ENCODE data around the gene TENM4. TPM values are rescaled to one million over a fixed set of nuclear protein-coding genes. Genes with fewer than 3 reads are reported as not detected.

Gene TENM4
- polyA plus RNA-seq, 3 donors from 2014 or later = not detected

GRCh38 chr11:78654866-78655265 lies 786.0 kb downstream of the TENM4 start:
- no peak for DNase-seq
- no peaks in the 10 kb centered on the region for H3K9me3 Mint-ChIP-seq
- no peak overlapping the region for H3K27ac Mint-ChIP-seq
- H3K4me1 Mint-ChIP-seq = no peaks in the 10 kb centered on the region
- H3K4me3 Mint-ChIP-seq = no peak overlapping the region
- H3K36me3 Mint-ChIP-seq = no peaks in the 10 kb centered on the region
- peaks cover 0 to 2% (median 1%) of the 10 kb centered on the region in 3 donors for H3K27me3 Mint-ChIP-seq (ENCODE audit: low read depth in 3 of 3)

GRCh38 chr11:78654071-78654470 lies 786.8 kb downstream of the TENM4 start:
- Mint-ChIP-seq H3K27me3 (ENCODE audit: low read depth in 3 of 3) (peaks cover 0 to 2% (median 0%) of the 10 kb centered on the region in 3 donors), H3K27ac (no peak overlapping the region), H3K9me3 (no peaks in the 10 kb centered on the region), H3K36me3 (no peaks in the 10 kb centered on the region), H3K4me1 (no peaks in the 10 kb centered on the region), H3K4me3 (no peak overlapping the region)
- DNase-seq = no peak

GRCh38 chr11:78653294-78653909 lies 787.4 kb downstream of the TENM4 start:
- Mint-ChIP-seq H3K27ac (no peak overlapping the region), H3K9me3 (no peaks in the 10 kb centered on the region), H3K4me3 (no peak overlapping the region)

GRCh38 chr11:78652843-78653239 lies 788.0 kb downstream of the TENM4 start:
- H3K27me3 Mint-ChIP-seq (ENCODE audit: low read depth in 3 of 3) = peaks cover 0 to 2% (median 0%) of the 10 kb centered on the region in 3 donors
- H3K9me3 Mint-ChIP-seq = no peaks in the 10 kb centered on the region
- H3K27ac Mint-ChIP-seq = no peak overlapping the region
- H3K4me1 Mint-ChIP-seq = no peaks in the 10 kb centered on the region
- no peak overlapping the region for H3K4me3 Mint-ChIP-seq
- no peaks in the 10 kb centered on the region for H3K36me3 Mint-ChIP-seq
- DNase-seq = no peak

More at GRCh38 chr11:78653294-78653909, 787.4 kb downstream of the TENM4 start:
- Mint-ChIP-seq H3K4me1 (no peaks in the 10 kb centered on the region), H3K27me3 (ENCODE audit: low read depth in 3 of 3) (peaks cover 0 to 2% (median 0%) of the 10 kb centered on the region in 3 donors), H3K36me3 (no peaks in the 10 kb centered on the region)
- no peak for DNase-seq

GRCh38 chr11:78651923-78652842 lies 788.6 kb downstream of the TENM4 start:
- no peaks in the 10 kb centered on the region for H3K4me1 Mint-ChIP-seq
- no peak for DNase-seq
- no peaks in the 10 kb centered on the region for H3K9me3 Mint-ChIP-seq
- H3K36me3 Mint-ChIP-seq = no peaks in the 10 kb centered on the region
- no peak overlapping the region for H3K27ac Mint-ChIP-seq
- H3K4me3 Mint-ChIP-seq = no peak overlapping the region
- H3K27me3 Mint-ChIP-seq (ENCODE audit: low read depth in 3 of 3) = peaks cover 0 to 2% (median 0%) of the 10 kb centered on the region in 3 donors

GRCh38 chr11:78651136-78651775 lies 789.6 kb downstream of the TENM4 start:
- Mint-ChIP-seq H3K4me1 (no peaks in the 10 kb centered on the region), H3K4me3 (no peak overlapping the region), H3K36me3 (no peaks in the 10 kb centered on the region), H3K27ac (no peak overlapping the region), H3K27me3 (ENCODE audit: low read depth in 3 of 3) (peaks cover 0 to 3% (median 2%) of the 10 kb centered on the region in 3 donors), H3K9me3 (no peaks in the 10 kb centered on the region)
- DNase-seq = no peak

GRCh38 chr11:78649361-78650215 lies 791.2 kb downstream of the TENM4 start:
- H3K4me3 Mint-ChIP-seq = no peak overlapping the region
- H3K27me3 Mint-ChIP-seq (ENCODE audit: low read depth in 3 of 3) = peaks cover 0 to 4% (median 2%) of the 10 kb centered on the region in 3 donors
- peaks cover 0 to 13% of the 10 kb centered on the region in 2 donors for H3K4me1 Mint-ChIP-seq
- DNase-seq = no peak
- H3K27ac Mint-ChIP-seq = no peak overlapping the region
- no peaks in the 10 kb centered on the region for H3K36me3 Mint-ChIP-seq
- H3K9me3 Mint-ChIP-seq = no peaks in the 10 kb centered on the region

GRCh38 chr11:78647986-78648875 lies 792.6 kb downstream of the TENM4 start:
- no peaks in the 10 kb centered on the region for H3K9me3 Mint-ChIP-seq
- H3K4me3 Mint-ChIP-seq = no peak overlapping the region
- peaks cover 0 to 4% (median 2%) of the 10 kb centered on the region in 3 donors for H3K27me3 Mint-ChIP-seq (ENCODE audit: low read depth in 3 of 3)
- H3K4me1 Mint-ChIP-seq = peaks cover 0 to 13% of the 10 kb centered on the region in 2 donors
- H3K36me3 Mint-ChIP-seq = no peaks in the 10 kb centered on the region
- no peak overlapping the region for H3K27ac Mint-ChIP-seq
- no peak for DNase-seq

- H3K4me3 Mint-ChIP-seq = no peak overlapping the region
- DNase-seq = no peak
- H3K9me3 Mint-ChIP-seq = no peaks in the 10 kb centered on the region
- H3K4me1 Mint-ChIP-seq = peaks cover 0 to 13% of the 10 kb centered on the region in 2 donors
- H3K36me3 Mint-ChIP-seq = no peaks in the 10 kb centered on the region
- H3K27me3 Mint-ChIP-seq (ENCODE audit: low read depth in 3 of 3) = peaks cover 0 to 4% (median 2%) of the 10 kb centered on the region in 3 donors
- no peak overlapping the region for H3K27ac Mint-ChIP-seq
Observed at GRCh38 chr11:78647266-78647915, 793.4 kb downstream of the TENM4 start.

GRCh38 chr11:78646564-78647185 lies 794.2 kb downstream of the TENM4 start:
- H3K4me3 Mint-ChIP-seq = no peak overlapping the region
- H3K27ac Mint-ChIP-seq = no peak overlapping the region
- peaks cover 0 to 13% of the 10 kb centered on the region in 2 donors for H3K4me1 Mint-ChIP-seq
- no peaks in the 10 kb centered on the region for H3K9me3 Mint-ChIP-seq
- H3K36me3 Mint-ChIP-seq = no peaks in the 10 kb centered on the region
- H3K27me3 Mint-ChIP-seq (ENCODE audit: low read depth in 3 of 3) = peaks cover 0 to 4% (median 2%) of the 10 kb centered on the region in 3 donors
- peak in 1 of 3 donors; percentile 27 for DNase-seq

- H3K27ac Mint-ChIP-seq = no peak overlapping the region
Observed at GRCh38 chr11:78645226-78646202, 795.3 kb downstream of the TENM4 start.

More at GRCh38 chr11:78645226-78646202, 795.3 kb downstream of the TENM4 start:
- DNase-seq = peak; percentile 10 to 41 (median 31)
- H3K4me3 Mint-ChIP-seq = peak overlapping the region in 2 of 5 donors; percentile 53 to 69
- no peaks in the 10 kb centered on the region for H3K36me3 Mint-ChIP-seq
- peaks cover 0 to 4% (median 0%) of the 10 kb centered on the region in 3 donors for H3K27me3 Mint-ChIP-seq (ENCODE audit: low read depth in 3 of 3)
- no peaks in the 10 kb centered on the region for H3K9me3 Mint-ChIP-seq
- H3K4me1 Mint-ChIP-seq = peaks cover 0 to 13% of the 10 kb centered on the region in 2 donors

All from immature natural killer cell (primary cell).